ENCODE measurements around the gene RBMS3. TPM values are rescaled to one million over a fixed set of nuclear protein-coding genes. Genes with fewer than 3 reads are reported as not detected.

Gene RBMS3
- total and polyA plus RNA-seq, 7 donors = 0.46 to 61.9 (median 39.9) TPM

DNA sequence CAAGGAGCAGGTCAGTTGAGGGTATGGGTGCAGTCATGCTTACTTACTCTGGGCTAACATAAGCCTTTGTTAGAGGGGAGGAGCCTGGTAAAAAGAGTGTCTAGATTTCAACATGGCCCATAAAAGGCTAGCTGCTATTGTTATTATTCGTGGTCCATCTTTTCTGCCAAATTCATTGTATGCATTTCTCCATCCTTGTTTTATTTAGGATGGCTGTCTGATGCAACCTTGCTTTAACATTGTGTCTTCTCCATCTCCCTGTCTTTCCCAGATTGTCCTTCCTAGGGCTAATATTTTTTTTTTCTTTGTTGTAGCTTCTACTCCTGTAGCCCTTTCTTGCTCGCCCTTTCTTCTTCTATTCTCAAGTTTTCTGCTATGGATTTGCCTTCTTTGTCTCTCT lies 12.6 kb downstream of the RBMS3 start:
- no peak for DNase-seq
- no peaks in the 10 kb centered on the region for H3K27me3 ChIP-seq
- 37 to 67% methylated on average over 2 of the region's 2 CpGs for WGBS, 2 donors
- no peaks in the 10 kb centered on the region for H3K36me3 ChIP-seq
- no peak overlapping the region for H3K27ac ChIP-seq
- intact Hi-C loops (cut with DNase I) = no loop called here
- TF ChIP-seq, protein P1, sequence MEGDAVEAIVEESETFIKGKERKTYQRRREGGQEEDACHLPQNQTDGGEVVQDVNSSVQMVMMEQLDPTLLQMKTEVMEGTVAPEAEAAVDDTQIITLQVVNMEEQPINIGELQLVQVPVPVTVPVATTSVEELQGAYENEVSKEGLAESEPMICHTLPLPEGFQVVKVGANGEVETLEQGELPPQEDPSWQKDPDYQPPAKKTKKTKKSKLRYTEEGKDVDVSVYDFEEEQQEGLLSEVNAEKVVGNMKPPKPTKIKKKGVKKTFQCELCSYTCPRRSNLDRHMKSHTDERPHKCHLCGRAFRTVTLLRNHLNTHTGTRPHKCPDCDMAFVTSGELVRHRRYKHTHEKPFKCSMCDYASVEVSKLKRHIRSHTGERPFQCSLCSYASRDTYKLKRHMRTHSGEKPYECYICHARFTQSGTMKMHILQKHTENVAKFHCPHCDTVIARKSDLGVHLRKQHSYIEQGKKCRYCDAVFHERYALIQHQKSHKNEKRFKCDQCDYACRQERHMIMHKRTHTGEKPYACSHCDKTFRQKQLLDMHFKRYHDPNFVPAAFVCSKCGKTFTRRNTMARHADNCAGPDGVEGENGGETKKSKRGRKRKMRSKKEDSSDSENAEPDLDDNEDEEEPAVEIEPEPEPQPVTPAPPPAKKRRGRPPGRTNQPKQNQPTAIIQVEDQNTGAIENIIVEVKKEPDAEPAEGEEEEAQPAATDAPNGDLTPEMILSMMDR (IDR thresholded peaks at IDR 0.05) = no peak
- TF ChIP-seq EP300 (IDR thresholded peaks at IDR 0.05) (no peak), POLR2AphosphoS5 (IDR thresholded peaks at IDR 0.05) (no peak), POLR2A (IDR thresholded peaks at IDR 0.05) (no peak)
- H3K4me3 ChIP-seq = no peak overlapping the region
- H3K9me3 ChIP-seq = no peaks in the 10 kb centered on the region
- peaks cover 0 to 36% (median 19%) of the 10 kb centered on the region in 4 donors for H3K4me1 ChIP-seq

DNA sequence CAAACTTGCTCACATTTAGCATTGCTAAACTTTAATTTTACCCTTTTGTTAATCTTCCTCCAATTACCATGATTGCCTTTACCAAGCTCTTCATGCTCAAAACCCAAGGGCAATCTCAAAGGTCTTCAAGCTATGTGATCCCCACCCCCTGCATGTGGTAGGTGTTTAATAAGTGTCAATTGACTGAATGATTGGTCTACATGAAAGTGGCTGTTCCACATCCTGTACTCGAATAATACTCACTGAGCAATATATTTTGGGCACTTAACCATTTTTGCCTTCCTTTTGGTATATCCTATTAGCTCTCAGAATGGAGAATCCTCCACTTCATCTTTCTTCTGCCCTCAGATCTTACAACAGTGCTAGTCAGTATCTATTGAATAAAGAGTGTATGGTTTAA lies 17.1 kb downstream of the RBMS3 start:
- Histone ChIP-seq H3K36me3 (no peaks in the 10 kb centered on the region), H3K27me3 (no peaks in the 10 kb centered on the region), H3K9me3 (no peaks in the 10 kb centered on the region), H3K4me3 (no peak overlapping the region), H3K27ac (no peak overlapping the region), H3K4me1 (peaks cover 0 to 21% (median 11%) of the 10 kb centered on the region in 4 donors)
- 87% methylated on average over 1 of the region's 1 CpG for WGBS, 2 donors
- DNase-seq = no peak
- intact Hi-C loops (cut with DNase I) = no loop called here
- TF ChIP-seq POLR2AphosphoS5 (IDR thresholded peaks at IDR 0.05) (no peak), POLR2A (IDR thresholded peaks at IDR 0.05) (no peak), EP300 (IDR thresholded peaks at IDR 0.05) (no peak)
- TF ChIP-seq, protein P1 (IDR thresholded peaks at IDR 0.05) = no peak

GRCh38 chr3:29301332-29302019 lies 20.6 kb downstream of the RBMS3 start:
- Histone ChIP-seq H3K36me3 (no peaks in the 10 kb centered on the region), H3K27me3 (no peaks in the 10 kb centered on the region), H3K27ac (no peak overlapping the region), H3K4me3 (no peak overlapping the region), H3K4me1 (peaks cover 0 to 7% (median 3%) of the 10 kb centered on the region in 4 donors), H3K9me3 (no peaks in the 10 kb centered on the region)
- TF ChIP-seq, protein P1 (IDR thresholded peaks at IDR 0.05) = no peak
- WGBS, 2 donors = 53 to 62% methylated on average over 7 of the region's 7 CpGs
- DNase-seq = no peak
- intact Hi-C loops (cut with DNase I) = no loop called here

GRCh38 chr3:29302619-29303018 lies 21.7 kb downstream of the RBMS3 start:
- H3K36me3 ChIP-seq = no peaks in the 10 kb centered on the region
- DNase-seq = no peak
- 95 to 96% methylated on average over 2 of the region's 2 CpGs for WGBS, 2 donors
- intact Hi-C loops (cut with DNase I) = no loop called here
- no peaks in the 10 kb centered on the region for H3K27me3 ChIP-seq
- no peaks in the 10 kb centered on the region for H3K9me3 ChIP-seq
- no peak overlapping the region for H3K4me3 ChIP-seq
- TF ChIP-seq POLR2AphosphoS5 (IDR thresholded peaks at IDR 0.05) (no peak), POLR2A (IDR thresholded peaks at IDR 0.05) (no peak), EP300 (IDR thresholded peaks at IDR 0.05) (no peak)
- TF ChIP-seq, protein P1 (IDR thresholded peaks at IDR 0.05) = no peak
- H3K27ac ChIP-seq = no peak overlapping the region
- peaks cover 0 to 16% (median 6%) of the 10 kb centered on the region in 4 donors for H3K4me1 ChIP-seq

GRCh38 chr3:29307295-29307694 lies 26.4 kb downstream of the RBMS3 start:
- no peak for DNase-seq
- no peaks in the 10 kb centered on the region for H3K9me3 ChIP-seq
- intact Hi-C loops (cut with DNase I) = no loop called here
- no peak overlapping the region for H3K4me3 ChIP-seq
- TF ChIP-seq, protein P1 (IDR thresholded peaks at IDR 0.05) = no peak
- TF ChIP-seq POLR2A (IDR thresholded peaks at IDR 0.05) = no peak
- TF ChIP-seq POLR2AphosphoS5 (IDR thresholded peaks at IDR 0.05) = no peak
- TF ChIP-seq EP300 (IDR thresholded peaks at IDR 0.05) = no peak
- no peaks in the 10 kb centered on the region for H3K27me3 ChIP-seq
- WGBS, 2 donors = 89 to 92% methylated on average over 1 of the region's 1 CpG
- no peaks in the 10 kb centered on the region for H3K36me3 ChIP-seq
- H3K4me1 ChIP-seq = peaks cover 0 to 40% (median 24%) of the 10 kb centered on the region in 4 donors
- H3K27ac ChIP-seq = peak overlapping the region in 1 of 4 donors; percentile 19
